ENCODE measurements around the gene ATP8A2.
A peak's percentile ranks its signal among the peaks of the same experiment; 100 is the strongest.
"Not testable (repeated sequence)": the region's sequence is repeated elsewhere in the genome, so short reads cannot be mapped to it uniquely, and the experiment has no call there.

The ATP8A2 gene

DNA sequence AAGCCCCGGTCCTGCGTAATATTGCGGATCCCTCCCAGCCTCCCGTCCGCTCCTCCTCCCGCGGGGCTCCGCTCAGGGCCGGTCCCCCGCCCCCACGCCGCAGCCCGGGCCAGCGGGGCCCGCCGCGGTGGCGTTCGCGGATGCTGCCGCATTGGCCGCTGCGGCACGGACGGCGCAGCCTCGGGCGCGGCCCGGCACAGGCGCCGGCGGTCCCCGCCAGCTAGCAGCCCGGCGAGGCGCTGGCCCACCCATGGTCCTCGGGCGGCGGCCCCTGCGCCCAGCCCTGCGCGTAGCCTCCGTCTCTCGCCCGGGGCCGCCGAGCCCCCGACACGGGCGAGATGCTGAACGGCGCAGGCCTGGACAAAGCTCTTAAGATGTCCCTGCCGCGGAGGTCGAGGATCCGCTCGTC, at the start of gene ATP8A2:
Gene ATP8A2, plus strand, starts transcription at position 100 of the 409 bp plus-strand sequence. Its CDS starts 239 bp downstream, at position 339.
- no peaks in the 10 kb centered on the region for H3K36me3 Mint-ChIP-seq
- peak; percentile 32 for ATAC-seq
- H3K9me3 Mint-ChIP-seq: no peaks in the 10 kb centered on the region
- no peak within 1 kb of the TSS for H3K27ac Mint-ChIP-seq
- peaks cover 74% of the 10 kb centered on the region for H3K27me3 Mint-ChIP-seq
- no peaks in the 10 kb centered on the region for H3K4me1 Mint-ChIP-seq
- peak within 1 kb of the TSS; percentile 32 for H3K4me3 Mint-ChIP-seq

DNA sequence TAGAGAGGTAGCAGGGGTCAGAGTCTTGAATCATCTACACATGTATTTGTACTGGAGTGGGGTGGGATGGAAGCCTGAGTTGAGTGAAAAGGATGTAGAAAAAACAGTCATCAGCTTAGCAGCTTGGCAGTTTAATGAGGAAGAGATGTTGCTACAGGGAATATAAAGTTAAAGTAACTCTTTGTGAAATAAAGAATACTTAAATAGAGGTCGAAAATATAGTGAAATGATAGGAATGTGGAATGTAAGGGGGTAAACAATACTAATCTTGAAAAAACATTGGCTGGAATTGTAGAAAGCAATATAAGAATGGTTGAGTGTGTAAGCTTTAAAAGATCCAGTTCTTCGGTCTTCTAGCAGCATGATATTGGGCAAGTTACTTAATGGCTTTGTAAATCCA, 47.7 kb upstream of the ATP8A2 start:
- Mint-ChIP-seq H3K4me1 (no peaks in the 10 kb centered on the region), H3K27me3 (no peaks in the 10 kb centered on the region), H3K9me3 (no peaks in the 10 kb centered on the region), H3K36me3 (peaks cover 19% of the 10 kb centered on the region), H3K27ac (no peak overlapping the region), H3K4me3 (no peak overlapping the region)
- no peak for ATAC-seq

DNA sequence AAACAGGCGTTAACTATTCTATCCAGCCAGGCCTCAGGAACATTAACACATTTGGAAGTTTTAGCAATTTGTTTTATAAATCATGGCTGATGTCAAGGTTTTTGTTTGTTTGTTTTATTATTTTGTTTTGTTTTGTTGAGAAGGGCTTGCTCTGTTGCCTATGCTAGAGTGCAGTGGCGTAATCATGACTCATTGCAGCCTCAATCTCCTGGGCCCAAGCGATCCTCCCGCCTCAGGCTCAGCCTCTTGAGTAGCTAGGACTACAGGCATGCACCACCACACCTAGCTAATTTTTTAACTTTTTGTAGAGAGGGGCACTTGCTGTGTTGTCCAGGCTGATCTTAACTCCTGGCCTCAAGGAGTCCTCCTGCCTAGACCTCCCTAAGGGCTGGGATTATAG, 42.1 kb upstream of the ATP8A2 start:
- Mint-ChIP-seq H3K4me3 (no peak overlapping the region), H3K4me1 (no peaks in the 10 kb centered on the region), H3K9me3 (no peaks in the 10 kb centered on the region), H3K27ac (no peak overlapping the region), H3K36me3 (peaks cover 43% of the 10 kb centered on the region), H3K27me3 (no peaks in the 10 kb centered on the region)
- ATAC-seq: no peak

DNA sequence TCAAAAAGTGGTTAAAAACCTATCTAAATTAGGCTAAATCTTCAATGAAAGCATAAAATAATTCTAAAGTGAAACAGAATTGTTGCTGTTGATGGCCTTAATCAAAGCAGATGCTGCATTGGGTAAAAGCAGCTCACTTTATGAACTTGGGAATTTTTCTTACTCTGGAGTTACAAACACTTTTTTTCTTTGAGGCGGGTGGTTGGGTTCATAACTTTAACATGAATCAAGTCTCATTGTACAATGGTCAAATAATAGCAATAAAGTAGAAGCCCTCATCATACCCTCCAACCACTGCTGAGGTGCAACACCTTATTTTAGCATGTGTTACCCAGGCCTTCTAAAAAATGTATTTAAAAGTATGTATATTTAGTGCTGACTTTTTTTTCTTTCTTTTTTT, 41.2 kb upstream of the ATP8A2 start:
- H3K4me1 Mint-ChIP-seq: no peaks in the 10 kb centered on the region
- peaks cover 43% of the 10 kb centered on the region for H3K36me3 Mint-ChIP-seq
- H3K27ac Mint-ChIP-seq: no peak overlapping the region
- no peak overlapping the region for H3K4me3 Mint-ChIP-seq
- H3K9me3 Mint-ChIP-seq: no peaks in the 10 kb centered on the region
- no peaks in the 10 kb centered on the region for H3K27me3 Mint-ChIP-seq
- no peak for ATAC-seq

DNA sequence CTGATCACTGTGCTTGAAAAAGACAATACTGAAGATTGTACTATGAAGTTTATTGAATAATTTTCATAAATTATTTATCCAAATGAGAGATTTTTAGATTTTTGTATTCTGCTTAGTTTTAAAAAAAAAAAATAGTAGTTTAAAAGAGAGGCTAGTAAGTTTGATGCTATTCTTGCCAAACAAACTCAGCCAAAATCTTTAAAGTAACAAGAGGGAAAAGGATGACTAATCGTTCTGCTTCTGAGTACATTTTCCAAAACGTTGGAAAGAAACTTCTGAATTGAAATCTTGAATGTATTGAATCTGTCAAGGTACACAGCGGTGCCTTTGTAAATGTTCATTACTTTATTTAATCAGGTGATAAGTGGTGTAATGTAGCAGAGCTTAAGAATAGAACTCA, 35.9 kb upstream of the ATP8A2 start:
- Mint-ChIP-seq H3K27me3 (no peaks in the 10 kb centered on the region), H3K9me3 (no peaks in the 10 kb centered on the region), H3K36me3 (peaks cover 22% of the 10 kb centered on the region), H3K27ac (no peak overlapping the region), H3K4me3 (no peak overlapping the region), H3K4me1 (no peaks in the 10 kb centered on the region)
- ATAC-seq: no peak

DNA sequence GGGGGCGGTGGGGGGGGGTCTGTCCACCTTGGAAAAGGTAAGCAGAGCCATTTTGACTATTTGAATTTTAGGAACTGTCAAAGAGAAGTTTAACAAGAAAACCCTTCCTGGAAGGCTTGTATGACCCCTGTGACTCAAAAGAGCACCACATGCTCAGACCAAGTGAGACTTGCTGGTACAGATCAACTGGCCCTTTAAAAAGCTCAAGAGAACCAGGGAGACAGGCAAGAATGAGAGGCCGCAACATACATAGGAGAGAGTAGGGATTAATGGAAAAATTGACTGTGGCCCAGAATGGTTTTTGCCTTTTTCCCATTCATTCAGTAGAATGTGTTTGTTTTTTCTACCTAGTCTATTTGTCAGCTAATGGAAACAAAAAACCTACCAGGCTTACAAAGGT, 26.2 kb upstream of the ATP8A2 start:
- Mint-ChIP-seq H3K36me3 (peaks cover 20% of the 10 kb centered on the region), H3K27ac (no peak overlapping the region), H3K27me3 (no peaks in the 10 kb centered on the region), H3K4me1 (peaks cover 2% of the 10 kb centered on the region), H3K9me3 (no peaks in the 10 kb centered on the region), H3K4me3 (no peak overlapping the region)
- ATAC-seq: no peak

DNA sequence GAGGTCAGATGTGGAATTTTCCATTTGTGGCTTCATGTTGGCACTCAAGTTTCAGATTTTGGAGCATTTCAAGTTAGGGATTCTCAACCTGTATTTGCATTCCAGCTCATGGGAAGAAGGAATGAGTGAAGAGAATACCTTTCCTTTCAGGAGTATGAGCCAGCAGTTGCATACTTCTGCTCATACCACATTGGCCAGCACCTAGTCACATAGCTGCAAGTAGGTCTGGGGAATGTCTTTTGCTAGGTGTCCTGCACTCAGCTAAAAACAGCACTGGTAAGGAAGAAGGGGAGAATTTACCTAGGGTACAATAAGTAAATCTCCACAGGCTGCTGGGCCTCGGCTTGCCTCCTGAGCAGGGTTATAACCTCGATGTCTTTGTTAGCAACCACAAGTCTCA, 24.6 kb upstream of the ATP8A2 start:
- Mint-ChIP-seq H3K27me3 (peaks cover 7% of the 10 kb centered on the region), H3K4me3 (no peak overlapping the region), H3K27ac (no peak overlapping the region), H3K4me1 (peaks cover 6% of the 10 kb centered on the region), H3K36me3 (peaks cover 24% of the 10 kb centered on the region), H3K9me3 (no peaks in the 10 kb centered on the region)
- ATAC-seq: no peak

DNA sequence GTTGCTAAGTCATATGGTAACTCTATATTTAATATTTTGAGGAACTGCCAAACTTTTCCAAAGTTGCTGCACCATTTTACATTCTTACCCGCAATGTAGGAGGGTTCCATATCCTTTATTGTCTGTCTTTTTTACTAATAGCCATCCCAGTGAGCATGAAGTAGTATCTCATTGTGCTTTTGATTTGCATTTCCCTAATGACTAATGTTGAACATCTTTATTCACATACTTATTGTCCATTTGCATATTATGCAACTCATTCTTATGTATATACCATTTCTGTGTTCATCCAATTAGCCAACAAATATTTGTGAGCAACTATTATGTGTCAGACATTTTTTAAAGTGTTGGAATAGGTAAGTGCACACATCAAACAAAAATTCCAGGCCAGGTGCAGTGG, 20.4 kb upstream of the ATP8A2 start:
- H3K27ac Mint-ChIP-seq: no peak overlapping the region
- H3K36me3 Mint-ChIP-seq: peaks cover 6% of the 10 kb centered on the region
- no peak overlapping the region for H3K4me3 Mint-ChIP-seq
- no peaks in the 10 kb centered on the region for H3K9me3 Mint-ChIP-seq
- ATAC-seq: no peak
- H3K27me3 Mint-ChIP-seq: peaks cover 46% of the 10 kb centered on the region
- H3K4me1 Mint-ChIP-seq: peaks cover 6% of the 10 kb centered on the region

DNA sequence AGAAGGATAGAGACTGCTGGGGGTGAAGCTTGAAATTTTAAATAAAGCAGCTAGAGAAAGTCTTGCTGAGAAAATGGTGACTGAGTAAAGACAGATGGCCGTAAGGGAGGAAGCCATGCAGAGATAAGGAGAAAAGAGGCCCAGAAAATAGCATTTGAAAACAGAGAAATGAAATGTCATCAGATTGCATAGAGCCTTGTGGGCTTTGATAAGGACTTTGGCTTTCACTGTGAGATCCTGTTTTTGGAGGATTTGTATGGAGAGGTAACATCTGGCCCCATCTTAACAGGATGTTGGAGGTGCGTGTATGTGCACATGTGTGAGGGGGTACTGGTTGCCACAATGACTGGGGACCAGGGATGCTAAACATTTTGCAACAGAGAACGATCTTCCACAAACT, 19.5 kb upstream of the ATP8A2 start:
- Mint-ChIP-seq H3K9me3 (no peaks in the 10 kb centered on the region), H3K36me3 (peaks cover 6% of the 10 kb centered on the region), H3K4me1 (peaks cover 6% of the 10 kb centered on the region), H3K4me3 (no peak overlapping the region), H3K27ac (no peak overlapping the region), H3K27me3 (peaks cover 50% of the 10 kb centered on the region)
- ATAC-seq: no peak

DNA sequence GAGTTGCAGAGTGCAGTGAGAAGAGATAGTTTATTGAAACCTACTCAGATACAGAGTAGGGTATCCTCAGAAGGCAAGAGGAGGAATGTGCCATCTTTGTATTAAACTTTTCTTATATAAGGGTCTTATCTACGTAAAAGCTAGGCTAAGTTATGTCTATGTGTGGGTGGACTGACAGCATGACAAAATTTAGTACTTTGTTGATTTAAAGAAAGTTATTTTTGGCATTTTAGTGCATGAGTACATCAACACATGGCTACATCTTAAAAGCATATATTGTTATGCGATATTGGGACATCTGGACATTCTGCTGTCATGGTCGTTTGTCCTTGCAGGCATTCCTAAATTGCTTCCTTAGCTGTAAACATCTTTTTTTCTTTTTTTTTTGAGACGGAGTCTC, 19.0 kb upstream of the ATP8A2 start:
- H3K27me3 Mint-ChIP-seq: peaks cover 56% of the 10 kb centered on the region
- no peak overlapping the region for H3K4me3 Mint-ChIP-seq
- peaks cover 3% of the 10 kb centered on the region for H3K9me3 Mint-ChIP-seq
- no peak overlapping the region for H3K27ac Mint-ChIP-seq
- no peak for ATAC-seq
- H3K36me3 Mint-ChIP-seq: peaks cover 6% of the 10 kb centered on the region
- H3K4me1 Mint-ChIP-seq: peaks cover 6% of the 10 kb centered on the region

DNA sequence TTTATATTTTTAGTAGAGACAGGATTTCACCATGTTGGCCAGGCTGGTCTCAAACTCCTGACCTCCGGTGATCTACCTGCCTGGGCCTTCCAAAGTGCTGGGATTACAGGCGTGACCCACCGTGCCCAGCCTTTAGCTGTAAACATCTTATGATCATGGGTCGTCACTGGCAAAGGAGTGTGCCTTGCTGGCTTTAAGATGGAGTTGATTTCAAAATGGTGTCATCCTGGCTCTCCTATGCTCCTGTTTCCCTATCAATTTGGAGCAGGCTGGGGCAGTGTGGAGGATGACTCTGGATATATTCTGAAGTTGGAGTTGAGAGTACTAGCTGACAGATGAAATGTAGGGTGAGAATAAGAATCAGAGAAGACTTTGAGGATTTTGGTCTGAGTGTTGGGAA, 18.4 kb upstream of the ATP8A2 start:
- peaks cover 3% of the 10 kb centered on the region for H3K9me3 Mint-ChIP-seq
- peaks cover 6% of the 10 kb centered on the region for H3K4me1 Mint-ChIP-seq
- H3K4me3 Mint-ChIP-seq: no peak overlapping the region
- no peak overlapping the region for H3K27ac Mint-ChIP-seq
- no peak for ATAC-seq
- H3K36me3 Mint-ChIP-seq: peaks cover 6% of the 10 kb centered on the region
- peaks cover 61% of the 10 kb centered on the region for H3K27me3 Mint-ChIP-seq

DNA sequence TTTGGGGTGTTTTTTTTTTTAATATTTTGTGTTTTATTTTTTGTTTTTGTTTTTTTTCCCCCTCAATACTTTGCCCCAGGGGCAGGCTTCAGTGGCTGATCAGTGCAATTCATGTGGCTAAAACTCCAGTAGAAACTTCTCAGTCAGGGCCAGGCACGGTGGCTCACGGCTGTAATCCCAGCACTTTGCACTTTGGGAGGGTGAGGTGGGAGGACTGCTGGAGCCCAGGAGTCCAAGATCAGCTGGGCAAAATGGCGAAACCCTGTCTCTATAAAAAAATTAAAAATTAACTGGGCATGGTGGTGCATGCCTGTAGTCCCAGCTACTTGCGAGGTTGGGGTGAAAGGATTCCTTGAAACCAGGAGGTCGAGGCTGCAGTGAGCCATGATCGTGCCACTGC, 17.4 kb upstream of the ATP8A2 start:
- Mint-ChIP-seq H3K9me3 (peaks cover 3% of the 10 kb centered on the region), H3K27ac (no peak overlapping the region), H3K4me1 (peaks cover 6% of the 10 kb centered on the region), H3K36me3 (peaks cover 6% of the 10 kb centered on the region), H3K4me3 (no peak overlapping the region), H3K27me3 (peaks cover 71% of the 10 kb centered on the region)
- ATAC-seq: no peak

DNA sequence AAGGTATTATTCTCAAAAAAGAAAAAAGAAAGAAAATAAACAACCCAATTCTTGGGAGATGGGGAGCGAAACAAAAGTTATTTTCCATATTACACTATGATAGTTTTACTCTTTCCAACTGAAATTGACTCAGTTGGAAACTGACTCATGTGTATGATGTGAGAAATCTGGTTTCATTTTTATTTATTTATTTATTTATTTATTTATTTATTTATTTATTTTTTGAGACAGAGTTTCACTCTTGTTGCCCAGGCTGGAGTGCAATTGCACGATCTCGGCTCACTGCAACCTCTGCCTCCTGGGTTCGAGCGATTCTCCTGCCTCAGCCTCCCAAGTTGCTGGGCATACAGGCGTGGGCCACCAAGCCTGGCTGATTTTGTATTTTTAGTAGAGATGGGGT, 11.3 kb upstream of the ATP8A2 start:
- not testable (repeated sequence) for H3K4me3 Mint-ChIP-seq, H3K27ac Mint-ChIP-seq, H3K36me3 Mint-ChIP-seq, ATAC-seq, H3K9me3 Mint-ChIP-seq, H3K4me1 Mint-ChIP-seq
- peaks cover 34% of the 10 kb centered on the region for H3K27me3 Mint-ChIP-seq

DNA sequence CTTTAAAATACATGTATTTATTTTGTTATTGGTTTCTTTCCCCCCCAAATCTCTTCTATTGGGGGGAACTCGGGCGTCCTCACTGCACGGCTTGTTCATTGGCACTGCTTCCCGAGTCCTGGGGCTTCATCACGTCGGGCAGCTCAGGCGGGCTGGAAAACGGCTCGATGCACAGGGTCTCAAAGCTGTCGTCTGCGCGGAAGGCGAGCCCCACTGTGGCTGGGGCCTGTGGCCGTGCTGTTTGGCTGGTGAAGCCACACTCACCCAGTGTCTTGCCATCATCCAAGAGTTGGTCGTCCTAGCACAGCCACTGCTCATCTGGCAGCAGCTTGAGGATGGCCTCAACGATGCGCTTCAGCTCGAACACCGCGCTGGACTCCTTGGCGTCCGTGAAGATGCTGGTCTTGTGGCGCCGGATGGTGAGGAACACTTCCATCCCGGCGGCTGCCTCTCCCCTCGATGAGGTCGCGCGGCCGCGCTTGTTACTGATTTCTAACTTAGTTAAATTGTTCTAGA, 6.0 kb upstream of the ATP8A2 start:
- H3K27ac Mint-ChIP-seq: no peak overlapping the region
- no peak for ATAC-seq
- no peaks in the 10 kb centered on the region for H3K4me1 Mint-ChIP-seq
- H3K4me3 Mint-ChIP-seq: no peak overlapping the region
- H3K36me3 Mint-ChIP-seq: no peaks in the 10 kb centered on the region
- H3K9me3 Mint-ChIP-seq: no peaks in the 10 kb centered on the region
- peaks cover 29% of the 10 kb centered on the region for H3K27me3 Mint-ChIP-seq

DNA sequence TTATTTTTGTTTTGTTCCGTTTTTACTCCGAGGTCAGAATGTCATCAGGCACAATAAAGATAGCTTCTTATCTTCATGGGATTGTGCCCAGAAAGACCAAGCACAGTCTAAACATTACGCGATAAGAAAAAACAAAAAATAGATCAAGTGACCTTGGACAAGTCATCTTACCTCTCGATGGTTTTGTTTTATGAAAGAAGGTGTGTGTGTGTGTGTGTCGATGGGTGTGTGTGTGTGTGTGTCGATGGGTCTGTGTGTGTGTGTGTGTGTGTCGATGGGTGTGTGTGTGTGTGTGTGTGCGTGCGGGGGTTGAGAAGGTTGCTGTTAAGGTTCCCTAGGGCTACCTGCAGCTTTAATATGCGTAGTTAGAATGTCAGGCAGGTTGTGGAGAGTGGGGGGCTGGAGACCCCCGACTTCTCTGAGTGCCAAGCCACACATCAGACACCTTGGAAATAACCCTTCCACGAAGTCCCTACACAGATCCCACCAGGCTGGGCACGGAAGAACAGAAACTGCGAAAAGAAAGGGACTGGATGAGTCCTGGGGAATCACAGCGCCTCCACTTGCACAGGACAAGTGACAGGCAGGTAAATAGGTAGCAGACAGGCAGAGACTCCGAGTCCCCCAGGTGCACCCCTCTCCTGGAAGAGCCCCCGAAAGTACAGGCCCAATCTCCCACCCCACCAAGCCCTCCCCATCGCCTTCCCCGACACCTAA, 458 bp upstream of the ATP8A2 start:
- Mint-ChIP-seq H3K27ac (no peak overlapping the region), H3K36me3 (no peaks in the 10 kb centered on the region), H3K4me3 (peak overlapping the region; percentile 32), H3K27me3 (peaks cover 78% of the 10 kb centered on the region), H3K9me3 (no peaks in the 10 kb centered on the region), H3K4me1 (no peaks in the 10 kb centered on the region)
- ATAC-seq: no peak

DNA sequence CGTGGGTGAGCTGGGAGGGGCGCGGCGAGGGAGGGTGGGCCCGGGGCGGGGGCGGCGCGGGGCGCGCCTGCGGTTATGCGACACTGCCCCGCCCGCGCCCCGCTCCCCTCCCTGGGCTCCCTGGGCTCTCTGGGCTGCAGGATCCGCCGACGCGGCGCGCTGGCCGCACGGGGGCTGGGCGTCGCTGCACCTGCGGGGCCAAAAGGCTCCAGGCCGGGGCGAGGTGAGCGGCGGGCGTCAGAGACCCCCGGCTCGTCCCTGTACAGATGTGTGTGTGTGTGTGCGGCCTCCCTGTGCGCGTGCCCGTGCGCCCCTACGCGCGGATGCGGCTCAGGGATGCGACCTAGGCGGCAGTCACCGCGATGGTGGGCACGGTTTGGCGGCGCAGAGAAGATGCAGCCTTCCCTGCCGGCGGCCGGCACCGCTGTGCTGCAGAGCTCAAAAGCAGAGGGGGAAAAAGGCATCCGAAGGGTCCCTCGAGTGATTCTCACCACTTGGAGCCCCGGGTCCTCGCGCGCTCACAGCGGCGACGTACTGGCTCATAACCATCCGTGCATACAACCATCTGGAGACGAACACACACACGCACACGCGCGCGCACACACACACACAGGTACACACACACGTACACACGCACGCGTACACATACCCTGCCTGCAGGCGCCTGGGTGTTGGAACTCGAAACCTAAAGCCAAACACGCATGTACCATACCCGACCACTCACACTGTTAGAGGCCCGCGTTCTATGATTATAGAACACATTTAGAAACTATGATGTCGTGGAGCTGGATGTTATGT, 709 bp downstream of the ATP8A2 start:
- Mint-ChIP-seq H3K27ac (no peak overlapping the region), H3K4me1 (no peaks in the 10 kb centered on the region), H3K36me3 (no peaks in the 10 kb centered on the region), H3K9me3 (no peaks in the 10 kb centered on the region), H3K27me3 (peaks cover 68% of the 10 kb centered on the region), H3K4me3 (peak overlapping the region; percentile 16)
- peak; percentile 15 for ATAC-seq

Data from stimulated activated memory B cell treated with anti-CD40 and anti-IgM and Interleukin-4, amounts not matched to agents 10 μg/mL and 1 μg/mL and 100 μg/mL, for 72 hours (primary cell).